Suprapubic skin (tissue), 4 donors: ENCODE measurements around the gene HBZ. TPM values are rescaled to one million over a fixed set of nuclear protein-coding genes. Genes with fewer than 3 reads are reported as not detected.
"Not testable (repeated sequence)": the region's sequence is repeated elsewhere in the genome, so short reads cannot be mapped to it uniquely, and the experiment has no call there.

ENCODE experiments used
- DNase-seq, 2 donors: peaks; one replicate each; pipeline ENCODE4 v3.0.0-alpha.2; 2019; ENCODE audit warnings: low spot score in 2 of 2
- H3K27ac ChIP-seq: fragments of 200-600 bp; sonication (generic); one replicate; pipeline ENCODE4 v1.5.1; 2019
- H3K27me3 ChIP-seq: fragments of 200-600 bp; sonication (generic); one replicate; pipeline ENCODE4 v1.5.1; 2019
- H3K36me3 ChIP-seq: fragments of 200-600 bp; sonication (generic); one replicate; pipeline ENCODE4 v1.5.1; 2019
- H3K4me1 ChIP-seq: fragments of 200-600 bp; sonication (generic); one replicate; pipeline ENCODE4 v1.5.1; 2019
- H3K4me3 ChIP-seq: fragments of 200-600 bp; sonication (generic); one replicate; pipeline ENCODE4 v1.5.1; 2019; ENCODE audit warnings: mild to moderate bottlenecking
- H3K9me3 ChIP-seq: fragments of 200-600 bp; sonication (generic); one replicate; pipeline ENCODE4 v1.5.1; 2019
- EP300 ChIP-seq: sonication (generic); formaldehyde crosslinking; IDR thresholded peaks from one replicate; pipeline ENCODE4 v1.6.1; 2017; ENCODE audit warnings: antibody characterized with exemption
- POLR2A ChIP-seq, 2 donors: fragments of 450-650 bp; IDR thresholded peaks; one replicate each; pipeline ENCODE4 v1.6.1; 2017; ENCODE audit warnings: antibody characterized with exemption in 2 of 2, mild to moderate bottlenecking in 2 of 2, moderate library complexity in 2 of 2
- POLR2AphosphoS5 ChIP-seq, 3 donors: sonication (generic); formaldehyde crosslinking; IDR thresholded peaks; one replicate each; pipeline ENCODE4 v1.6.1; 2017; ENCODE audit warnings: antibody characterized with exemption in 3 of 3
- WGBS: methylation state at CpG from one replicate; pipeline ENCODE4 v1.1.5; 2018; 5-methylcytosine and 5-hydroxymethylcytosine counted together
- total RNA-seq, 4 donors: library from RNA; depleted of rRNA; stranded (reverse); fragments of >200 nt; gene quantifications; one replicate each; pipeline ENCODE4 v1.1.0, GENCODE V29; 2016
- TF ChIP-seq, protein P1 (sequence below), 2 donors: fragments of 200-600 bp in 1 of 2; fragments of 450-650 bp in 1 of 2; sonication (generic) in 1 of 2; IDR thresholded peaks; one replicate each; pipeline ENCODE4 v1.5.1; 2016 to 2019; ENCODE audit warnings: antibody characterized with exemption in 2 of 2, mild to moderate bottlenecking in 1 of 2, moderate library complexity in 1 of 2

HBZ gene
- total RNA-seq, 4 donors from 2014 or later, result not detected

DNA sequence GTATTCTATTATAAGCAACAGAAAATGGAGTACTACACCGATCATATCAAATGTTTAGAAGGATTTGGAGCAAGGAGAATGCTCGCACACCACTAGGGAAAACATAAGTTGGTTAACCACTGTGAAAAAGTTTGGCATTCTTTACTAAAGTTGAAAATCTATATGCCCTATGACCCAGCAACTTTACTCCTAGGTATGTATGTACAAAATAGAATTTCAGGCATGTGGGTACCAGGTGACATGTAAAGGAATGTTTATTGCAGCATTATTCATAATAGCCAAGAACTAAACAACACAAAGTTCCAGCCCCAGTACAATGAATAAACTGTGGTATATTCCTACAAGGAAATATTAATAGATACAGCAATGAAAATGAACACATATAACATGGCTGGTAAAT lies 5.8 kb upstream of the HBZ start:
- TF ChIP-seq POLR2A (IDR thresholded peaks at IDR 0.05), result no peak
- TF ChIP-seq, protein P1, sequence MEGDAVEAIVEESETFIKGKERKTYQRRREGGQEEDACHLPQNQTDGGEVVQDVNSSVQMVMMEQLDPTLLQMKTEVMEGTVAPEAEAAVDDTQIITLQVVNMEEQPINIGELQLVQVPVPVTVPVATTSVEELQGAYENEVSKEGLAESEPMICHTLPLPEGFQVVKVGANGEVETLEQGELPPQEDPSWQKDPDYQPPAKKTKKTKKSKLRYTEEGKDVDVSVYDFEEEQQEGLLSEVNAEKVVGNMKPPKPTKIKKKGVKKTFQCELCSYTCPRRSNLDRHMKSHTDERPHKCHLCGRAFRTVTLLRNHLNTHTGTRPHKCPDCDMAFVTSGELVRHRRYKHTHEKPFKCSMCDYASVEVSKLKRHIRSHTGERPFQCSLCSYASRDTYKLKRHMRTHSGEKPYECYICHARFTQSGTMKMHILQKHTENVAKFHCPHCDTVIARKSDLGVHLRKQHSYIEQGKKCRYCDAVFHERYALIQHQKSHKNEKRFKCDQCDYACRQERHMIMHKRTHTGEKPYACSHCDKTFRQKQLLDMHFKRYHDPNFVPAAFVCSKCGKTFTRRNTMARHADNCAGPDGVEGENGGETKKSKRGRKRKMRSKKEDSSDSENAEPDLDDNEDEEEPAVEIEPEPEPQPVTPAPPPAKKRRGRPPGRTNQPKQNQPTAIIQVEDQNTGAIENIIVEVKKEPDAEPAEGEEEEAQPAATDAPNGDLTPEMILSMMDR (IDR thresholded peaks at IDR 0.05), result no peak
- no peak for TF ChIP-seq POLR2AphosphoS5 (IDR thresholded peaks at IDR 0.05)
- no peak for TF ChIP-seq EP300

DNA sequence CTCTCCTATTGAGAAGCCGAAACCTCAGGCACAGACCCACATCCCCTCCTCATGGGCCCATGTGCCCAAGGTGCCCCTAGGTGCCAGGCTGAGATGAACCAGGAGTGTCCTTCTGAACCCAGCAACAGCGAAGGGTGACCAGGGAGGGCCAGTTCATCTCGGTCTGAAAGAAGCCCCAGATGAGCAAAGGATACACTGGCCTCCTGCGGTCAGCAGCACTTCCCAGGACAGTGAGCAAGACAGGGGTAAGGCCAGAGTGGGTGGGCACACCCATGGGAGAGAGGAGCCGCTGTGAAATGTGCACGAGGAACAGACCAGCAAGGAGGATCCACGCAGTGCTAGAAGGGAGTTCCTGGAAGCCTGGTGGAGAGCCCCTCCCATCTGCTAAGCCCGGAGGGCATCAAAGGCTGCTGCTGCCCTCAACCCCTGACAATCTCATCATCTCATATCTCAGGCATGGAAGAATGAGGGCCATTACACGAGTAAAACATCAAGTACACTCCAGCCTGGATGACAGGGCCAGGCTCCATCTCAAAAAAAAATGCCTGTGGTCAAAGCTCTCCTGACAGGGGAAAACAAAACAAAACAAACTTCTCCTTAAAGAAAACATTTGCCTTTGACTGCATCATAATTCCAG lies 3.3 kb upstream of the HBZ start:
- Histone ChIP-seq H3K9me3 (no peaks in the 10 kb centered on the region), H3K4me1 (no peaks in the 10 kb centered on the region), H3K36me3 (no peaks in the 10 kb centered on the region), H3K27me3 (no peaks in the 10 kb centered on the region), H3K27ac (no peak overlapping the region), H3K4me3 (no peak overlapping the region)
- TF ChIP-seq, protein P1 (IDR thresholded peaks at IDR 0.05), result no peak
- no peak for TF ChIP-seq EP300
- no peak for TF ChIP-seq POLR2A (IDR thresholded peaks at IDR 0.05)
- no peak for TF ChIP-seq POLR2AphosphoS5 (IDR thresholded peaks at IDR 0.05)
- no peak for DNase-seq
- 41% methylated on average over 9 of the region's 9 CpGs for WGBS

More for the DNA sequence above, 5.8 kb upstream of the HBZ start:
- WGBS, result 95% methylated on average over 2 of the region's 2 CpGs
- Histone ChIP-seq H3K4me3 (no peak overlapping the region), H3K9me3 (no peaks in the 10 kb centered on the region), H3K27me3 (peaks cover 5% of the 10 kb centered on the region), H3K27ac (no peak overlapping the region), H3K36me3 (no peaks in the 10 kb centered on the region), H3K4me1 (no peaks in the 10 kb centered on the region)
- no peak for DNase-seq

DNA sequence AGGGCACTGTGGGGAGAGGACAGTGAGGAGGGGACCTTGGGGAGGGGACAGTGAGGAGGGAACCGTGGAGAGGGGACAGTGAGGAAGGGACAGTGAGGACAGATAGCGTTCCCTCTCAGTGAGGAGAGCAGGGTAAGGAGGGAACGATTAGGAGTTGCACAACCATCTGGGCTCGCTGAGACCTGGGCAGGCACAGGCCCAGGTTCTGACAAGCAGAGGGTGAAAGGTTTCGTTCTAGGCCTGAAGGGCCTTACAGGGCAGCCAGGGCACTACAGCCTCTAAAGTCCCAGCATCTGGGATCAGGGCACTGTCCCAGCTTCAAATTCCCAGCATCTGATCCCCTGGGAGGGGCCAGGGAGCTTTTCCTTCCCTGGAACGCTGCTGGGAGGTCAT lies 681 bp downstream of the HBZ start:
- H3K27ac ChIP-seq, H3K4me3 ChIP-seq, H3K9me3 ChIP-seq, H3K4me1 ChIP-seq, DNase-seq, H3K36me3 ChIP-seq: not testable (repeated sequence)
- 33% methylated on average over 5 of the region's 6 CpGs for WGBS
- H3K27me3 ChIP-seq, result peaks cover 32% of the 10 kb centered on the region

DNA sequence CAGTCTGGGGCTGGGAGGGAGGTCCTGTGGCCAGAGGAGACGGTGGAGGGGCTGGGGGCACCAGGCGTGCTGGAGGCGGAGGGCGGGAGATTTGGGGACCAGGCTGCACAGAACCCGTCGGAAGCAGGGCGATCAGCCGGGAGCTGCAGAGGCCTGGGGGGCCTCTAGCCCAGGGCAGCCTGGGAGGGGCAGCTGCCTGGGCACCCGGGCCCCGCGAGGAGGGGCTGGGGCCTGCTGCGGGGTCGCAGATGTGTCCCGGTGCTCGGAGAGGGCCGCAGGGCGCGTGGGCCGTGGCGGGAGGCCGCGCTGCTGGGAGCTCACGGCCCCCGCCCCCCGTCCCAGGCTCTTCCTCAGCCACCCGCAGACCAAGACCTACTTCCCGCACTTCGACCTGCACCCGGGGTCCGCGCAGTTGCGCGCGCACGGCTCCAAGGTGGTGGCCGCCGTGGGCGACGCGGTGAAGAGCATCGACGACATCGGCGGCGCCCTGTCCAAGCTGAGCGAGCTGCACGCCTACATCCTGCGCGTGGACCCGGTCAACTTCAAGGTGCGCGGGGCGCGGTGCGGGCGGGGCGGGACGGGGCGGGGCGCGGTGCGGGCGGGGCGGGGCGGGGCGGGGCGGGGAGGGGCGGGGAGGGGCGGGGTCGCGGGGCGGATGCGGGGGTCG lies 1.2 kb downstream of the HBZ start:
- not testable (repeated sequence) for H3K27ac ChIP-seq, DNase-seq, H3K4me1 ChIP-seq, H3K36me3 ChIP-seq, H3K9me3 ChIP-seq
- Histone ChIP-seq H3K4me3 (peak overlapping the region; percentile 48), H3K27me3 (peaks cover 35% of the 10 kb centered on the region)
- WGBS, result no CpG with 5 or more reads among the region's 74 CpGs

DNA sequence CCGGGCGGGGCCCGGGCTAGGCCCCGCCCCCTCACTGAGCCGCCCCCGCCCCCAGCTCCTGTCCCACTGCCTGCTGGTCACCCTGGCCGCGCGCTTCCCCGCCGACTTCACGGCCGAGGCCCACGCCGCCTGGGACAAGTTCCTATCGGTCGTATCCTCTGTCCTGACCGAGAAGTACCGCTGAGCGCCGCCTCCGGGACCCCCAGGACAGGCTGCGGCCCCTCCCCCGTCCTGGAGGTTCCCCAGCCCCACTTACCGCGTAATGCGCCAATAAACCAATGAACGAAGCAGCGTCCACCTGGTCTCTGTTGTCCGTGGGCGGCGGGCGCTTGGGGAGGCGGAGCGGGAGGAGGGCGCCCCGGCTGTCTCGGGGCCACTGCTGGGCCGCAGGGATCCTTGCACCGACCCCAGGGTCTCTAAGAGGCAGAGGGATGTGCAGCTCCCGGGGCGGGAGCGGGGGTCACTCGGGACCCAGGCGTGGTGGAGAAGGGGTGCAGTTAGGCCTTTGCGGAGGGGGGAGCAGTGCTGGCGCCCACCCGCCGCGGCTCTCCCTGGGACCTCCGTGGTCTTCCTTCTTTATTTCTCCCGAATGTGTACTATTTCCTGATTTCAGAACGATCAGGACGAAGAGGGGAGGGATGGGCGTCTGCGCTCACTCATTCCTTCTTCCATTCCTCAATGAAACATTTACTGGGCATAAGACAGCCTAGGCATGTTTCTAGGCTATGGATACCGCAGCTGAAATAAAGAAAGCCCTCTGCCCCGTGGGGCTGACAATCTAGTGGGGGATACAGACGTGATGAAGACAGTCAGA lies 2.0 kb downstream of the HBZ start:
- WGBS, result 3% methylated on average over 8 of the region's 59 CpGs
- TF ChIP-seq EP300 (no peak), POLR2A (IDR thresholded peaks at IDR 0.05) (no peak), POLR2AphosphoS5 (IDR thresholded peaks at IDR 0.05) (no peak)
- TF ChIP-seq, protein P1 (IDR thresholded peaks at IDR 0.05), result no peak
- Histone ChIP-seq H3K27me3 (peaks cover 39% of the 10 kb centered on the region), H3K36me3 (no peaks in the 10 kb centered on the region), H3K27ac (no peak overlapping the region), H3K4me3 (peak overlapping the region; percentile 48), H3K9me3 (no peaks in the 10 kb centered on the region), H3K4me1 (peaks cover 10% of the 10 kb centered on the region)
- no peak for DNase-seq

DNA sequence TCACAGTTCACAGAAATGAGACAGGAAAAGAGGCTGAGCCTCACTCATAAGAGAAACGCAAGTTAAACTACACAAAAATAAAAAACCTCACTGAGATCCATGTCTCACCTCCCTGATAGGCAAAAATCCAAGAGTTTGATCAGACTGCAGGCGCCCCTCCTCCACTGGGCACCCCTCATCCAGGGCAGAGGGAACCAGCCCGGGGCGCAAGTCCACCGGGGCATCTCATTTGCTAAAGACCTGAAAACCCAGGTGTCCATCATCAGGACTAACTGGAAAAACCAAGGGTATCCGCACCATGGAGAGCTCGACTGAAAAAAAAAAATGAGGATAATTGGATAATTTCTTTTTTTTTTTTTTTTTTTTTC lies 2.6 kb downstream of the HBZ start:
- TF ChIP-seq POLR2AphosphoS5 (IDR thresholded peaks at IDR 0.05) (no peak), EP300 (no peak), POLR2A (IDR thresholded peaks at IDR 0.05) (no peak)
- TF ChIP-seq, protein P1 (IDR thresholded peaks at IDR 0.05), result no peak
- H3K4me1 ChIP-seq, result peaks cover 10% of the 10 kb centered on the region
- DNase-seq, result no peak
- H3K36me3 ChIP-seq, result no peaks in the 10 kb centered on the region
- H3K27me3 ChIP-seq, result peaks cover 40% of the 10 kb centered on the region
- peak overlapping the region; percentile 48 for H3K4me3 ChIP-seq
- H3K9me3 ChIP-seq, result no peaks in the 10 kb centered on the region
- WGBS, result 66% methylated on average over 7 of the region's 7 CpGs
- H3K27ac ChIP-seq, result no peak overlapping the region
